DMS53 (cell line): ENCODE data around the gene OSBPL5.

Experiments
- DNase-seq: peaks from one replicate; lab custom pipeline; 2025; lab: John Stamatoyannopoulos, UW

OSBPL5 gene

DNA sequence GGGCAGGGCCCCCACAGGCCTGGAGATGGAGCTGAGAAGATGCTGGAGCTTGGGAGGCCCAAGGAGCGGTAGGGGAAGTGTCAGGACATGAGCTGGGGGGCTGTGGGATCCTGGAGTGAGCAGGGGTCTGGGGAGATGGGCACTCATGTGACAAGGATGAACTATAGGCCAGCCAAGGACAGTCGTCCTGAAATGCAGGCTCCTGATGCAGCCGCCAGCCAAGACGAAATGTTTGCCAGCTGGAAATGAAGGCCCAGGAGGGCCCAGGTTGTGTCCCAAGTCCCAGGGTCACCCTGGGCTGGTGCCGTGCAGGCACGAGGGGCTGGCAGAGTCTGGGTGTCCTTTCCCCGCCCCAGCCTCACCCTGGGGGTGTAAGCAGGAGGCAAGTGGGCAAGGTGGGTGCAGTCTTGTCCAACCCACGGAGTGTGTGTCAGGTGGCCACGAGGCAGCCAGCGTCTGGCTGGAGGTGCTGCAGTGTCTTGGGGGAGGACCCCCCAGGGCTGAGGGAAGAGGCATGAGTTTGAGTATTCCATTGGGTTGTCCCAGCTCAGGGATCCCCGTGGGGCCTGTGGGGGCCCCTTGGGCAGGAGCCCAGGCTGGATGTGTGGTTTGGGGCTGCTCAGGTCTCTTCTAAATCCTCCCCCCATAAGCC, 32.1 kb upstream of the OSBPL5 start:
- DNase-seq: no peak

DNA sequence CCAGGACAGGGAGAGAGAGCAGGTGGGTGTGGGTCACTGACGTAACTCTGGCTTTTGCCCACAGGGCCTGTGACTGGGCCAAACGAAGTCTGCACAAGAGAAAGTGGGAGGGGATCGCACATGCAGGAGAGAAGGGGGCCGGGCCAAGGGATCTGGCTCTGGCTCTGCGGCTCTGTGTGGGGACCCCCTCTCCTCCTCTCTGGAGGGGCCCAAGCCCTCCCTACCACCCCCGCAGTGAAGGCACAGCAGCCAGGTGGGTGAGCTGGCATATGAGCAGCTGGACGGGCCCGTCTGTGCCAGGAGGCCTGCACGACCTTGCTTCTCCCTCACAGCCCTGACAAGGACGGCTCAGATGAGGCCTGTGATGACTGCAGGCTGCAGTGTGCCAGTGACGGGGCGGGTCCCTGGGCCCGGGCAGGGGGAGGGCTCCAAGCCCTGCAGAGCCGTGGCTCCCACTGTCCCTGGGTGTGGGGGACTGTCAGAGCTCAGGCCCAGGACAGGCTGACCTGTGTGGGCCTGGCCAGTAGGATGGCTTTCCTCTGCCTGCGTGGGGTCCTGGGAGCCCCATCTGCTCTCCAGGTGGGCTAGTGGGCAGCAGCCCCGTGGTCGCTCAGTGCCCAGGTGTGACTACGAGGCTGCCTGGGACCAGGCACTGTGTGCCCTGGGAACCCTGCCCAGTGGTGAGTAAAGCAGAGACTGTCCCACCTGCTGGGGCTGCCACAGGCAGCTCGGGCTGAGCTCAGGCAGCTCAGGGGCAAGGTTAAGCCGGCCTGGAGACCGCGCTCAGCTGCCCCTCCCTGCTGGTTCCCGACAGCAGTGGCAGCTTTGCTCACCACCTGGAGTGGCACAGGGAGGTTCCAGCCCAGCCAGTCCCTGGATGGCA, 31.3 kb upstream of the OSBPL5 start:
- no peak for DNase-seq

DNA sequence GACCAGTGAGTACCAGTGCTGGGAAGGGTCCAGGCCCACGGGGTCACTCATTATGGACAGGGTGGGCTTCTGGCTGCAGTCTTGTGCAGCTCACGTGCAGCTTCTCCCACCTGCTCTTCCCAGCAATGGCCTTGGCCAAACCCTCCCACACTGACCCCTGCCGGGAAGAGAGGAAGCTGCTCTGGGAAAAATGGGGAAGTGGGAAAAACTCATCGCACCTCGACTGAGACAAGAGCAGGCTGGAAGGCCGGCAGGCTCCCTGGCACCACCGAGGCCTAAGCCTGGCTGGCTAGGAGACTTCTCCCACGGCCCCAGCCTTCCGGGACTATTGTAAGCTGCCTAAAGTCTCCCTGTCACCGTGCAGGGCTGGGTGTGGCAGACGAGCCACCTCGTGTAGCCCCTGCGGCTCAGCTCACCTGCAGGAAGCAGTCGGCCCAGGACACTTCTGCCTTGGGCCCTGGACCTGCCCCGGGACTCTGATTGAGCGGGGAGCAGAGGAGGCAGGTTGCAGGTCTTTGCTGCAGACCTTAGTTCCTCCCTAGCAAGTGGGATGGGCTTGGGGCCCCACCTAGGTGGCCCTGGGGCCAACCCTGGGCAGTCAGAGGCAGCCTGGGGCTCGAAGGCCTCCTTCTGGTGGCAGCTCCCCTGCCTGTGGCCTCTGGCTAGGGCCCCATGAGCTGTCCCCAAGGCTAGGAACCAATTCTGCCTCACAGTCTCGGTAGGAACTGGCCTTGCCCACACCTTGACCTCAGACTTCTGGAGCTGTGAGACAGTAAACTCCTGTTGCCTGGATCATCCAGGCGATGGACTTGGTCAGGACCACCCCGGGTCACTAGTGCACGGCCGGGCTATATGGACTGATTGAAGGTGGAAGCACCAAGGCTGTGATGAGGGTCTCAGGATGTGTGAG, 30.4 kb upstream of the OSBPL5 start:
- peak; percentile 41 for DNase-seq

DNA sequence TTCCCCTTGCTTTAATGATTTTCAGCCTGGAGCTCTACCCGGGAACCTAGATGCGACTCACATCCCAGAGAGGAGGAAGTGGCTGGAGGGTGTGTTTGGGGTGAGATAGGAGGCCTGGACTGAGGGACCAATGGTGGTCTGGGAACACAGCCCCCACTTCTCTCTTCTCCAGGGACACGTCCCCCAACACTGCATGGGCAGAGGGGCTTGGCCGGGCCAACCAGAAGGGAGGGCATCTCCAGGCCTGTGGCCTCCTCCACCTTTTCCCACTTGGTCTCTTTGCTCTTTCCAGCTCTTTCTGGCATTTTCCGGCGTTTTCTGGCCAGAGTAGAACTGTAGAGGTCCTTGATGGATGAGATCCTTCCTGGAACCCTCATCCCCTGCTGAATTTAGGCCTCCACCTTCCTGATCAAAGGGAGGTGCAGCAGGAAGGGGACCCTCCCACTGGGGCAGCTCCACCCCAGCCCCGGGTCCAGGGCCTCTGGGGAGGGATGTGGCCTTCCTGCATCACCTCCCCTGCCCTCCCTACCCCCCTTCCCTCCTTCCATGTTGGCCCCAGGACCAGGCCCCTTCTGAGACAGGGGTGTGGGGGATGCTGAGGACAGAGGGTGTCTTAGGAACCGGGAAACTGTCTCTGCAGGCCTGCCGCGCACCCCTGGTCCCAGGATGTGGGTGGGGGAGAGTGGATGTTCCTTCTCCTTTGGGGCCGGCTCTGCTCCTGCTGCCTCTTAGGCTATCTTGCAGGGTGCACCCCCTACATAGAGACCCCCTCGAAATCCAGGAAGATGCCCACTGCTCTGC, 29.1 kb upstream of the OSBPL5 start:
- DNase-seq: no peak

DNA sequence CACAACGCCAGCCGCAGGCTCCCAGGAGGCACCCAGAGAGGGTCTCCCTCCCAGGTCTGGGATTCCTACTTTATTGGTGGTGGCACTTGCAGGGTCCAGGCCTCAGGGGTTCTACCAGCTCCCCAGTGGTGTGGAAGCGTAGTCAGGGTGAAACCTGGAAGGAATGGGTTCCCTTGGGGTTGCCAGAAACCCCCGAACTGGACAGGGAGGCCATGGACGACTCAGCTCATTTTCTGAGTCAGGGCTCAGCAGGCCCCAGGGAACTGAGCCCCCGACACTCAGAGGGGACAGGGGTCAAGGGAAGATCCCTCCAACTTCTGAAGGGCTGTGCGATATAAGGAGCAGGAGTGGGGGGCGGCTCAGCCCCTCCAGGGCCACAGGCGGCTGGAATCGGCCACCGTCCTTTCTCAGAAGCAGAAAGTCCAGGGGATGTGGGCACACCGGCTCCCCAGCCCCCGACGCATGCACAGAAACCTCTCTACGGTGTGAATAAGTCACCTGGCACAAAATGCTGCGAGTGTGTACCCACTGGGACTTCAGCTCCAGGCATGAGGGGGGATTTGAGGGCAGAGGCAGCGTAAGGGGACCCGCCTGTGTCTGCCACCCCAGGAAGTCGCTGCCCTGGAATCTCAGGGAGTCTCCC, 28.4 kb upstream of the OSBPL5 start:
- DNase-seq: no peak

DNA sequence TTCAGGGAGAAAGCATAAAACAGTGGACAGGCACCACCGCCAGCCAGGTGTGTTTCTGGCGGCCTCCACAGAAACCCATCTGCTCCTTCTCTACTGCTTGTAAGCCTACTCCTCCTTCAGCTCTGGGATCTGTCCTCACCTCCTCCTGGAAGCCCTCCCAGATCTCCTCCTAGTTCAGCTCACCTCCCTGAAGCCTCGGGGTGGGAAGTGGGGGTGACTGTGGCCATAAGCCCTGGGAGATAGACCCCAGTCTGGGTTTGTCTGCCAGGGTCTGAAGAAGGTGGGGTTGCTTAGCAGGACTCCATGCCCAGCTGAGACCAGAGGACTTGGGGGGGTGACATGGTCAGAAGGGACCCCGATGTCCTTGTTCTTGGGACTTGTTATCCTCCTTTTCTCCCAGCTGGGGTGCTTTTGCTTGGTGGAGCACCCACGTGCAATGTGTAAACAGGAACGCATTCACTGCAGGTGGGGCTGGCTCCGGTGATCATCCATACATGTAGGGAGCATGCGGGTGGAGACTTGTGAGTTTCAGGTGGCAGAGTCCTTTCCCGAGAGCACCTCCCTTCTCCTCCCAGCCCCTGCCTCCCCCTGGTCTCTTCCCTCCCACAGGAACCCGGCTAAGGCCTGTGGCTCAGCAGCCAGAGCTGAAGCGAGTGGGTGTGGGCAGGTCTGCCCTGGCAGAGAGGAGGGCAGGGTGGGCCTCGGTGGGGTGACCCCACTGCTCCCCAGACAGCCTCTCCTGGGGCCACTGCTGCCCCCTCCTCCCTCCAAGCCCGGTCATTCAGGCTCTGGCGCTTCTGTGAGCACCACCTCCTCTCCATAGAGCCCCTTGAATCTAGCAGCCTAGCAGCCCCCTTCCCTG, 27.6 kb upstream of the OSBPL5 start:
- no peak for DNase-seq

DNA sequence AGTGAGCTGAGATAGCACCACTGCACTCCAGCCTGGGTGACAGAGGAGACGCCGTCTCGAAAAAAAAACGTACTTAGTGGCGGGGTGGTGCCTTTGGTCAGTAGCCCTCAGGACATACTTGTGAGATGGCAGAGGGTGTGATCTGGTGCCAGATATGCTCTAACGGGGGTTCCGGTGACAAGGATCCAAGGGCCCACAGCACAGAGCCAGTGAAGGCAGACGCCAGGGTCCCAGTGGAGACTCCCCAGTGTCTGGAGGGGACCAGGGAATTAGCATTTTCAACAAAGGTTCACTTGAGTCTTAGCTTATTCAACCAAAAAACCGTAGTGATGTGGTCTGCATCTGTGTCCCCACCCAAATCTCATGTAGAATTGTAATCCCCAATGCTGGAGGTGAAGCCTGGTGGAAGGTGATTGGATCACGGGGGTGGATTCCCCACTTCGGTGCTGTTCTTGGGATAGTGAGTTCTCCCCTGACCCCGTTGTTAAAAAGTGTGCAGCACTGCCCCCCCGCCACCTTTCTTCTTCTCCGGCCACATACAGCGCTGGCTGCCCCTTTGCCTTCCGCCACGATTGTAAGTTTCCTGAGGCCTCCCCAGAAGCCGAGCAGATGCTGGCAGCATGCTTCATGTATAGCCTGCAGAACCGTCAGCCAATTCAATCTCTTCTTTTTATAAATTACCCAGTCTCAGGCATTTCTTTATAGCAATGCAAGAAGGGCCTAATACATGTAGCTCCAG, 26.6 kb upstream of the OSBPL5 start:
- no peak for DNase-seq

DNA sequence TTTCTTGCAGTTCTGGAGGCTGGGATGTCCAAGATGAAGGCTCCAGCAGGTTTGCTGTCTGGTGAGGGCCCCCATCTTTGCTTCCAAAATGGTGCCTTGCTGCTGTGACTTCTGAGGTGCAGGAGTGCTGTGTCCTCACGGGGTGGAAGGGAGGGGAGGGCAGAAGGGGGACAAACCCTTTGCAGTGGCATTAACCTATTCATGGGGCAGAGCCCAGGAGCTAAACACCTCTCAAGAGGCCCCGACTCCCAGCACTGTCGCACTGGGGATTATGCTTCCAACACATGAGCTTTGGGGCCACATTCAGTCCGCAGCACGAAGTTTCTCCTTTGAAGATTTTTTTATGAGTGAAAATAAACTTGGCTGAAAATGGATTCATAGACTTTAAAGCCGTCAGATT, 25.5 kb upstream of the OSBPL5 start:
- no peak for DNase-seq

DNA sequence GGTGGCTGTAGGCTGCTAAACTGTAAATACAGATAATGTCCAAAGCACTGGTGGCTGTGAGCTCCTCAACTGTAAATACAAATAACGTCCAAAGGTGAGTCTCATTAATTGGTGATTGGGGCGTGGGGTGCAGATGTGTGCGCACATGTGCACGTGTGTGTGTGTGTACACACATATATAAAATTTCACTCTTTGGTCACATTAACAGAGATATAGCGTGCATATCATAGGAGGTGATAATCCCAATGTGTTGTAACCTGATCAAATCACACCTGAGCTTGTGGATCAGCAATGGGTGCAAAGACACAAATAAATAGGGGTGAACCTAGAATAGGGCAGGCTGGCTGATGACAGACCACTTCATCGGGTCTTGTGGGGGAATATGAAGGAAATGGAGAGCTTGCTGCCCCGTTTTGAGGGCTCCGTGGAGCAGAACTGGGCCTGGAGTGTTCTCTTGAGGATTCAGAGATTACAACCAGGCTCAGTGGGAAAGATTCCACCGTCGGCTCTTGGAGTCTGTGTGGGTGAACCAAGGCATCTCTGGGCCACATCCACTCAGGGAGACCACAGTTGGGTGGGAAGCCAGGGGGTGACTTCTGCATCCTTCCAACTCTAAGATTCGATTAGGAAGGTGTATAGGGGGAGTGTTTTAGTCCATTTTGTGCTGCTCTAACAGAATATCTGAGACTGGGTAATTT, 24.9 kb upstream of the OSBPL5 start:
- DNase-seq: no peak

DNA sequence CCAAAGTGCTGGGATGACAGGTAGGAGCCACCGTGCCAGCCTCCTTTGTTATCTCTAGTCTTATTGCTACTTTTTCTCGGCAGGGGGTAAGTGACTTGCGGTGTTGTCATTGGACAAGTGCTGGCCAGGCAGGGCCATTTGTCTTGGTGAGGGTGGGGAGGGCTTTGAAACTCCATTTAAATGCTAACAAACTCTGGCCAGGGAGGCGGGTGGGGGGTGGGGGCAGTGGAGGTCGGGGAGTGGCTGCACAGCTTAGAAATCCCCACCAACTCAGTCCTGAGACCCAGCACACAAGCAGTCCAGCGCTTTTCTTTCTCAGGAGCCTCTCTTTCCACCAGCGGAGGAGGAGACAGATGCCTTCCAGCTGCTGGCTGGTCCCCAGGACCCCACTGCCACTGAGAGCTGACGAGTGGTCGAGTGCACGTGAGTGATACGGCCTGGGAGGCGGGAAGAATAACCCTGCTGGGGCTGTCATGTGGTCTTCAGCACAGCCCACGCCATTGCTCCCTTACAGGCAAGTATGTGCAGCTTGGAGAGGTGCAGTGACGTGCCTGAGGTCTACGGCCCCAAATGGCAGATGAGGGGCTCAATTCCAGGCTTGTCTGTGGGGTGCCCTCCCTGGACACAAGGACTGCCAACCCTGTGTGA, 24.2 kb upstream of the OSBPL5 start:
- no peak for DNase-seq

DNA sequence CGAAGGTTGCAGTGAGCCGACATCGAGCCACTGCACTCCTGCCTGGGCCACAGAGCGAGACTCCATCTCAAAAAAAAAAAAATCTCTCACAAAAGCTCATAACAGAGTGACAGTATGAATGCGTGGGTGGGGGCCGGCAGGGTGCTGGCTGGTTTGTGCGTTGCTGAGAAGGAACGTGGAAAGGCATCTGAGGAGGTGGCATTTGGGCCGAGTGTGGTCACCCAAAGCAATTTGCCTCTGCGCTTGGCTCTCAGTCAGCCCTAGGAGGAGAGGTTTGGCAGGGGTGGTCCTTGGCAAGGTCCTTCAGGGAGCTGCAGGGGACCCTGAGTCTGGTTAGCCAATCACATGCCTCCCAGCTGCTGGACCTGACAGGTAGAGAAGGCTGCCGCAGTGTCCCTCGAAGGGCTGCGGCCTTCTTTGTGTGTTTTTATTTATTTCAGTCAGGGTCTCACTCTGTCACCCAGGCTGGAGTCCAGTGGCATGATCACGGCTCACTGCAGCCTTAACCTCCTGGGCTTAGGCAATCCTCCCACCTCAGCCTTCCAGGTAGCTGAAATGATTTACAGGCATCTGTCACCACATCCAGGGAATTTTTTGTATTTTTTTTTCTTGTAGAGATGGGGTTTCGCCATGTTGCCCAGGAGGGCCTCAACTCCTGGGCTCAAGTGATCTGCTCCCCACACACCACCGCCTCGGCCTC, 23.5 kb upstream of the OSBPL5 start:
- no peak for DNase-seq

DNA sequence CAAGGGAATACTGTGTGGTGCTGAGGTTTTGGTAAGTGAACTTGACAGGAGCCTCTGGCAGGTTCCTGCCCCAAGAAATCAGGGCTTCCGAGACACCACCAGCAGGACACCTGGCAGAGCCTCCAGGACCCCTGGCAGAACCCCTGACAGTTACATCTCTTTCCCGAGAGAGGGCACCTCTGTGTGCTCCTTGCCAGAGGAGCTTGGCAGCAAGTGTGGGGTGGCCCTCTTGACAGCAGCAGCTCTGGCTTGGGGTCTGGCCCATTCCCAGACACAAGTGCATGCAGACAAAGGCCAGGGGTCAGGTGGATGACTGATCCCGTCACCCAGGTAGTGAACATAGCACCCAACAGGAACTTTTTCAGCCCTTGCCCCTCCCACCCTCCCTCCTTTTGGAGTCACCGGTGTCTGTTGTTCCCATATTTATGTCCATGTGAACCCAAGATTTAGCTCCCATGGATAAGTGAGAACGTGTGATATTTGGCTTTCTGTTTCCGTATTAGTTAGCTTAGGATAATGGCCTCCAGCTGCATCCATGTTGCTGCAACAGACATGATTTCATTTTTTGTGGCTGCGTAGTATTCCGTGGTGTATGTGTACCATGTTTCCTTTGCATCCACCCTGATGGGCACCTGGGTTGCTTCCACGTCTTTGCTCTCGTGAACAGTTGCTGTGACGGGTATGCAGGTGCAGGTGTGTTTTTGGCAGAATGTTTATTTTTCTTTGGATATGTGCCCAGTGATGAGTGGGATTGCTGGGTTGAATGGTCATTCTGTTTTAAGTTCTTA, 21.2 kb upstream of the OSBPL5 start:
- no peak for DNase-seq

DNA sequence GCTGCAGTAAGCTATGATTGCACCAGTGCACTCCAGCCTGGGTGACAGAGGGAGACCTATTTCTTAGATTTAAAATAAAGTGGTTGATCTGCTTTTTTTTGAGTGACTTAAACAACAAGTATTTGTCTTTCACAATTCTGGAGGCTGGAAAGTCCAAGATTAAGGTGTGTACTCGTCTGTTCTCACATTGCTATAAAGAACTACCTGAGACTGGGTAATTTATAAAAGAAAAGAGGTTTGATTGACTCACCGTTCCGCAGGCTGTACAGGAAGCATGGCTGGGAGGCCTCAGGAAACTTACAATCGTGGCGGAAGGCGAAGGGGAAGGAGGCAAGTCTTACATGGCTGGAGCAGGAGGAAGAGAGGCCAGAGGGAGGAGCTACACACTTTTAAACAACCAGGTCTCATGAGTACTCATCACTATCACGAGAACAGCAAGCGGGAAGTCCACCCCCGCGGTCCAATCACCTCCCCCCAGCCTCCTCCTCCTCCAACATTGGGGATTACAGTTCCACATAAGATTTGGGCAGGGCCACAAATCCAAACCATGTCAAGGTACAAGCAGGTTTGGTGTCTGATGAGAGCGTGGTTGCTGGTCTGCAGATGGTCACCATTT, 19.7 kb upstream of the OSBPL5 start:
- DNase-seq: no peak

DNA sequence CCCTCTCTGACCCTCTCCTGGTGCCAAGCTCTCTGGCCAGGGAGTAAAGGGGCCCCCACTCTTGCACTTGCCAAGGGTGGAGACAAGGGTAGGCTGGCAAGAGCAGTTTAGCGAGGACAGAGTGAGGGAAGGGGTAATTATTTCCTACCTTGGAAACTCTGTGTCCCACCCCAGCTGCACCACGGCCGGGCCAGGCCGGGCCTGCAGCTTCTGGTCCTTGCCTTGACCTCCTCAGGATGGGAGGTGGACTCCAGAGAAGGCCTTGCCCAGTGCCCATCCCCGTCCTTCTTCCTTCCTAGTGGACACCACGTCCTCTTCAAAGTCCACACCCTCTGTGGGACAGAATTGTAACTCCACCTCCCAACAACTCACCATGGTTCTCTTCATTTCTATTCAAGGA, 18.4 kb upstream of the OSBPL5 start:
- DNase-seq: no peak

DNA sequence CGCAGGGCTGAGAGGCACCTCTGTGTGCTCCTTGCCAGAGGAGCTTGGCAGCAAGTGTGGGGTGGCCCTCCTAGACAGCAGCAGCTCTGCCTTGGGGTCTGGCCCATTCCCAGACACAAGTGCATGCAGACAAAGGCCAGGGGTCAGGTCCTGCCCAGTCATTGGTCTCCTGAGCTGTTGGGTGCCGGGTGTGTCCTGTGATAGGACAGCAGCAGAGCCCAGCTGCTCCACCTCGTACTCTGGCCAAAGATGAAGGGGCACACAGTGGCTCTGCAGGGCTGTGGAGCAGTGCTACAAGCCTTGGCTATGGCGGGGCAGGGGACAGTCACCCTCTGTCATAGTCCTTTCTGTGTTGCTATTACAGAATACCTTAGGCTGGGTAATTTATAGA, 17.3 kb upstream of the OSBPL5 start:
- DNase-seq: no peak

DNA sequence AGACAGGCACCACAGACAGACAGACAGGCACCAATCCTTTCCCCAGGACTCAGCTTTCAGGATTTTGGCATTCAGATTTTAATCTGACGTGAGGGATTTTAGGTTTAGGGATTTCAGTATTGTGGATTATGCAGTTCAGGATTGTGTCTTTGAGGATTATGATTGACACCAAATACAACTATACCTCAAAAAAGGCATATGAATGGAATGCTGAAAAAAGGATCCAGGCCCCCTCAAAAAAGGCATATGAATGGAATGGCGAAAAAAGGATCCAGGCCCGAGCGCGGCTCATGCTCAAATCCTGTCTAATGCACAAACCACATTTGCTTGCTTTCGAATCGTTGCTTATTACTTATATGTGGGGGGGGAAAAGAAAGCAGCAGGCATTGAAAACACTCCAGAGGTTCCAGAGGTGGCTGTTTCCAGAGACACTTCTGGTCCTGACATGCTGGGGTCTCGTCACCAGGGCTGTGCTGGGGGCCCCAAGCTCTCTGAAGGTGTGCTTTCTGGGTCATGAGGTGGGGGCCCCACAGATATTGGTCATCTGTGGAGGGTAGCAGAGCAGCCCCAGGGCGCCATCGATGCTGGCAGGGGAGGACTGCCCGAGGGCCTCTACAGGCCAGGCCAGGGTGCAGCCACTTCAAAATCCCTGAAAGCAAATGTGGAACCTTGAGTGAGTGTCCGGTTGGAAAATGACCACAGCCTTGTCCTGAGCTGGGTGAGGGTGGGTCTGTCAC, 16.8 kb upstream of the OSBPL5 start:
- DNase-seq: no peak
